GM12891 (cell line): ENCODE data around the gene SCN9A.

Source experiments
- POLR2A ChIP-seq: IDR thresholded peaks from 2 replicates; pipeline ENCODE4 v1.6.1; 2011; ENCODE audit warnings: low read depth, low read length, control low read depth
- POLR2AphosphoS5 ChIP-seq: IDR thresholded peaks from 2 replicates; pipeline ENCODE4 v1.6.1; 2011; ENCODE audit warnings: low read depth, low read length, control low read depth
- SPI1 ChIP-seq: IDR thresholded peaks from 2 replicates; pipeline ENCODE4 v1.6.1; 2011; ENCODE audit warnings: low read depth, low read length, control low read depth
- TAF1 ChIP-seq: IDR thresholded peaks from 2 replicates; pipeline ENCODE4 v1.6.1; 2011; ENCODE audit warnings: low read depth, low read length, control low read depth

- TF ChIP-seq SPI1 (no peak), POLR2A (no peak), TAF1 (no peak), POLR2AphosphoS5 (no peak)
Measured at GRCh38 chr2:166385313-166385712, 9.6 kb upstream of the SCN9A start.
